Osteocyte (in vitro differentiated cells): Measurements from ENCODE around the gene SORL1. TPM values are rescaled to one million over a fixed set of nuclear protein-coding genes. Genes with fewer than 3 reads are reported as not detected.

Experiments
- DNase-seq: peaks from one replicate; pipeline ENCODE4 v3.0.0; 2021; ENCODE audit warnings: mixed read lengths; ENCODE audit not compliant: unreplicated experiment; ENCODE audit errors: extremely low spot score
- H3K27ac Mint-ChIP-seq: one replicate; pipeline ENCODE4 v1.8.0; 2021; ENCODE audit warnings: mild to moderate bottlenecking, mixed read lengths; ENCODE audit not compliant: unreplicated experiment
- H3K27me3 Mint-ChIP-seq: one replicate; pipeline ENCODE4 v1.8.0; 2021; ENCODE audit warnings: mixed read lengths; ENCODE audit not compliant: unreplicated experiment
- H3K36me3 Mint-ChIP-seq: one replicate; pipeline ENCODE4 v1.8.0; 2021; ENCODE audit warnings: mixed read lengths; ENCODE audit not compliant: unreplicated experiment
- H3K4me1 Mint-ChIP-seq: one replicate; pipeline ENCODE4 v1.8.0; 2021; ENCODE audit warnings: mixed read lengths; ENCODE audit not compliant: unreplicated experiment
- H3K4me3 Mint-ChIP-seq: one replicate; pipeline ENCODE4 v1.8.0; 2021; ENCODE audit warnings: mild to moderate bottlenecking, moderate library complexity, mixed read lengths; ENCODE audit not compliant: unreplicated experiment
- H3K9me3 Mint-ChIP-seq: one replicate; pipeline ENCODE4 v1.8.0; 2021; ENCODE audit warnings: mixed read lengths; ENCODE audit not compliant: unreplicated experiment
- total RNA-seq: library from RNA; stranded (reverse); gene quantifications from 2 replicates; pipeline ENCODE4 v1.2.1, GENCODE V29; 2021
- TF ChIP-seq, protein P1 (sequence below): fragments of 200-600 bp; sonication (generic); IDR thresholded peaks from 2 replicates; pipeline ENCODE4 v1.5.0; 2021; ENCODE audit warnings: antibody characterized with exemption, mild to moderate bottlenecking, moderate library complexity

The SORL1 gene
- total RNA-seq, 1 donor from 2014 or later: 3.1 TPM

- H3K9me3 Mint-ChIP-seq: peaks cover 4% of the 10 kb centered on the region
Measured at GRCh38 chr11:121667836-121668235, 215.7 kb downstream of the SORL1 start.

GRCh38 chr11:121669422-121669821 lies 217.3 kb downstream of the SORL1 start:
- H3K27ac Mint-ChIP-seq: no peak overlapping the region
- no peak overlapping the region for H3K4me3 Mint-ChIP-seq
- H3K36me3 Mint-ChIP-seq: no peaks in the 10 kb centered on the region
- H3K27me3 Mint-ChIP-seq: peaks cover 13% of the 10 kb centered on the region
- DNase-seq: no peak
- peaks cover 2% of the 10 kb centered on the region for H3K4me1 Mint-ChIP-seq
- TF ChIP-seq, protein P1, sequence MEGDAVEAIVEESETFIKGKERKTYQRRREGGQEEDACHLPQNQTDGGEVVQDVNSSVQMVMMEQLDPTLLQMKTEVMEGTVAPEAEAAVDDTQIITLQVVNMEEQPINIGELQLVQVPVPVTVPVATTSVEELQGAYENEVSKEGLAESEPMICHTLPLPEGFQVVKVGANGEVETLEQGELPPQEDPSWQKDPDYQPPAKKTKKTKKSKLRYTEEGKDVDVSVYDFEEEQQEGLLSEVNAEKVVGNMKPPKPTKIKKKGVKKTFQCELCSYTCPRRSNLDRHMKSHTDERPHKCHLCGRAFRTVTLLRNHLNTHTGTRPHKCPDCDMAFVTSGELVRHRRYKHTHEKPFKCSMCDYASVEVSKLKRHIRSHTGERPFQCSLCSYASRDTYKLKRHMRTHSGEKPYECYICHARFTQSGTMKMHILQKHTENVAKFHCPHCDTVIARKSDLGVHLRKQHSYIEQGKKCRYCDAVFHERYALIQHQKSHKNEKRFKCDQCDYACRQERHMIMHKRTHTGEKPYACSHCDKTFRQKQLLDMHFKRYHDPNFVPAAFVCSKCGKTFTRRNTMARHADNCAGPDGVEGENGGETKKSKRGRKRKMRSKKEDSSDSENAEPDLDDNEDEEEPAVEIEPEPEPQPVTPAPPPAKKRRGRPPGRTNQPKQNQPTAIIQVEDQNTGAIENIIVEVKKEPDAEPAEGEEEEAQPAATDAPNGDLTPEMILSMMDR: no peak
- H3K9me3 Mint-ChIP-seq: peaks cover 4% of the 10 kb centered on the region

More at GRCh38 chr11:121667836-121668235, 215.7 kb downstream of the SORL1 start:
- no peak for DNase-seq
- TF ChIP-seq, protein P1: no peak
- H3K4me3 Mint-ChIP-seq: no peak overlapping the region
- peaks cover 2% of the 10 kb centered on the region for H3K4me1 Mint-ChIP-seq
- peaks cover 13% of the 10 kb centered on the region for H3K27me3 Mint-ChIP-seq
- H3K36me3 Mint-ChIP-seq: no peaks in the 10 kb centered on the region
- H3K27ac Mint-ChIP-seq: no peak overlapping the region

DNA sequence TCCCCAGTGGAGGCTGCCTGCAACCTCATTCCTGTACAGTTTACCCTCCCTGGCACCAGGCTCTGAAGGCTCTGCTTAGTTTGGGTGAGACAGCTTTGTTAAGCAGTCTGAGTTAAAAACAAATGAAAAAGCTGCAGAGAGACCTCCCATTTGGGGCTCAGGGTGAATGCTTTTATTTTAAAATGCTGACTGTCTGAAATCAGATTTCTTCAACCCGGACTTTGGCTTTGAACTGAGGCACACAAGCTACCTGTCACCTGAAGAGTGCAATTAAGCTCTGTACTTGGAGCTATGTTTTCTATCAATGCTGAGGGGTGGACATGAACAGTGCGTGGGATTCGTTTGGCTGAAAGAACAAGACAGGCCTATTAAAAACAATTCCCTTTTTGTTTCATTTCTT lies 218.2 kb downstream of the SORL1 start:
- peaks cover 2% of the 10 kb centered on the region for H3K4me1 Mint-ChIP-seq
- H3K36me3 Mint-ChIP-seq: no peaks in the 10 kb centered on the region
- peaks cover 4% of the 10 kb centered on the region for H3K9me3 Mint-ChIP-seq
- H3K27me3 Mint-ChIP-seq: peaks cover 13% of the 10 kb centered on the region
- no peak overlapping the region for H3K4me3 Mint-ChIP-seq
- TF ChIP-seq, protein P1: no peak
- no peak for DNase-seq
- H3K27ac Mint-ChIP-seq: no peak overlapping the region

GRCh38 chr11:121670805-121671282 lies 218.7 kb downstream of the SORL1 start:
- no peak overlapping the region for H3K4me3 Mint-ChIP-seq
- H3K27me3 Mint-ChIP-seq: peaks cover 13% of the 10 kb centered on the region
- TF ChIP-seq, protein P1: no peak
- H3K27ac Mint-ChIP-seq: no peak overlapping the region
- no peaks in the 10 kb centered on the region for H3K36me3 Mint-ChIP-seq
- H3K4me1 Mint-ChIP-seq: peaks cover 2% of the 10 kb centered on the region
- no peak for DNase-seq
- H3K9me3 Mint-ChIP-seq: peaks cover 4% of the 10 kb centered on the region

GRCh38 chr11:121671283-121672168 lies 219.4 kb downstream of the SORL1 start:
- H3K27me3 Mint-ChIP-seq: peaks cover 13% of the 10 kb centered on the region
- H3K4me3 Mint-ChIP-seq: no peak overlapping the region
- peaks cover 2% of the 10 kb centered on the region for H3K4me1 Mint-ChIP-seq
- peaks cover 4% of the 10 kb centered on the region for H3K9me3 Mint-ChIP-seq
- H3K36me3 Mint-ChIP-seq: no peaks in the 10 kb centered on the region
- TF ChIP-seq, protein P1: no peak
- DNase-seq: no peak
- no peak overlapping the region for H3K27ac Mint-ChIP-seq
